ENCODE results near the gene MAPKBP1.

DNA sequence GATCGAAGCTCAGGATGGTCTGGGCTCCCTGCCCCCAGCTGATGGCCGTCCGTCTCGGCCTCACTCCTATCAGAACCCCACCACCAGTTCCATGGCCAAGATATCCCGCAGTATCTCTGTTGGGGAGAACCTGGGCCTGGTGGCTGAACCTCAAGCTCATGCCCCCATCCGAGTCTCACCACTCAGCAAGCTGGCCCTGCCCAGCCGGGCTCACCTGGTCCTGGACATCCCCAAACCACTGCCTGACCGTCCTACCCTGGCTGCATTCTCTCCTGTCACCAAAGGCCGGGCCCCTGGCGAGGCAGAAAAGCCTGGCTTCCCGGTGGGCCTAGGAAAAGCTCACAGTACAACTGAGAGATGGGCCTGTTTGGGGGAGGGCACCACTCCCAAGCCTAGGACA, 49.2 kb downstream of the MAPKBP1 start:
- TF ChIP-seq NR2C2 (CRISPR knock-in tag; IDR thresholded peaks at IDR 0.05; ENCODE audit: borderline replicate concordance) (no peak), ZNF781 (CRISPR knock-in tag; IDR thresholded peaks at IDR 0.05; ENCODE audit: borderline replicate concordance, not compliant biosample characterization) (no peak)
- TF ChIP-seq, protein P1, sequence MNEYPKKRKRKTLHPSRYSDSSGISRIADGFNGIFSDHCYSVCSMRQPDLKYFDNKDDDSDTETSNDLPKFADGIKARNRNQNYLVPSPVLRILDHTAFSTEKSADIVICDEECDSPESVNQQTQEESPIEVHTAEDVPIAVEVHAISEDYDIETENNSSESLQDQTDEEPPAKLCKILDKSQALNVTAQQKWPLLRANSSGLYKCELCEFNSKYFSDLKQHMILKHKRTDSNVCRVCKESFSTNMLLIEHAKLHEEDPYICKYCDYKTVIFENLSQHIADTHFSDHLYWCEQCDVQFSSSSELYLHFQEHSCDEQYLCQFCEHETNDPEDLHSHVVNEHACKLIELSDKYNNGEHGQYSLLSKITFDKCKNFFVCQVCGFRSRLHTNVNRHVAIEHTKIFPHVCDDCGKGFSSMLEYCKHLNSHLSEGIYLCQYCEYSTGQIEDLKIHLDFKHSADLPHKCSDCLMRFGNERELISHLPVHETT (CRISPR knock-in tag; conservative IDR thresholded peaks at IDR 0.05): no peak
- TF ChIP-seq, protein P2, sequence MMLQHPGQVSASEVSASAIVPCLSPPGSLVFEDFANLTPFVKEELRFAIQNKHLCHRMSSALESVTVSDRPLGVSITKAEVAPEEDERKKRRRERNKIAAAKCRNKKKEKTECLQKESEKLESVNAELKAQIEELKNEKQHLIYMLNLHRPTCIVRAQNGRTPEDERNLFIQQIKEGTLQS (CRISPR knock-in tag; IDR thresholded peaks at IDR 0.05): no peak
